ENCODE results near the gene PRIMA1.

PRIMA1 gene

GRCh38 chr14:93723001-93723400 lies 65.3 kb downstream of the PRIMA1 start:
- no peaks in the 10 kb centered on the region for H3K9me3 ChIP-seq (ENCODE audit: control insufficient read depth, low read length)
- TF ChIP-seq, protein P1, sequence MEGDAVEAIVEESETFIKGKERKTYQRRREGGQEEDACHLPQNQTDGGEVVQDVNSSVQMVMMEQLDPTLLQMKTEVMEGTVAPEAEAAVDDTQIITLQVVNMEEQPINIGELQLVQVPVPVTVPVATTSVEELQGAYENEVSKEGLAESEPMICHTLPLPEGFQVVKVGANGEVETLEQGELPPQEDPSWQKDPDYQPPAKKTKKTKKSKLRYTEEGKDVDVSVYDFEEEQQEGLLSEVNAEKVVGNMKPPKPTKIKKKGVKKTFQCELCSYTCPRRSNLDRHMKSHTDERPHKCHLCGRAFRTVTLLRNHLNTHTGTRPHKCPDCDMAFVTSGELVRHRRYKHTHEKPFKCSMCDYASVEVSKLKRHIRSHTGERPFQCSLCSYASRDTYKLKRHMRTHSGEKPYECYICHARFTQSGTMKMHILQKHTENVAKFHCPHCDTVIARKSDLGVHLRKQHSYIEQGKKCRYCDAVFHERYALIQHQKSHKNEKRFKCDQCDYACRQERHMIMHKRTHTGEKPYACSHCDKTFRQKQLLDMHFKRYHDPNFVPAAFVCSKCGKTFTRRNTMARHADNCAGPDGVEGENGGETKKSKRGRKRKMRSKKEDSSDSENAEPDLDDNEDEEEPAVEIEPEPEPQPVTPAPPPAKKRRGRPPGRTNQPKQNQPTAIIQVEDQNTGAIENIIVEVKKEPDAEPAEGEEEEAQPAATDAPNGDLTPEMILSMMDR (IDR thresholded peaks at IDR 0.05), result no peak

GRCh38 chr14:93720981-93721483 lies 67.3 kb downstream of the PRIMA1 start:
- Histone ChIP-seq H3K9me3 (ENCODE audit: control insufficient read depth, low read length) (no peaks in the 10 kb centered on the region), H3K9ac (no peak overlapping the region), H3K27ac (no peak overlapping the region), H2AFZ (no peak overlapping the region), H3K4me3 (ENCODE audit: low read depth, low read length) (no peak overlapping the region), H3K79me2 (no peaks in the 10 kb centered on the region), H3K4me1 (no peaks in the 10 kb centered on the region), H3K4me2 (ENCODE audit: low read length) (no peak overlapping the region), H3K36me3 (ENCODE audit: control insufficient read depth, insufficient read depth, low read length) (no peaks in the 10 kb centered on the region), H3K27me3 (ENCODE audit: control insufficient read depth, insufficient read depth, low read length) (no peaks in the 10 kb centered on the region)
- TF ChIP-seq, protein P1 (IDR thresholded peaks at IDR 0.05), result no peak

More at GRCh38 chr14:93723001-93723400, 65.3 kb downstream of the PRIMA1 start:
- no peaks in the 10 kb centered on the region for H3K36me3 ChIP-seq (ENCODE audit: control insufficient read depth, insufficient read depth, low read length)
- no peaks in the 10 kb centered on the region for H3K4me1 ChIP-seq
- no peaks in the 10 kb centered on the region for H3K27me3 ChIP-seq (ENCODE audit: control insufficient read depth, insufficient read depth, low read length)
- no peak overlapping the region for H3K9ac ChIP-seq
- H3K27ac ChIP-seq, result no peak overlapping the region
- H3K4me2 ChIP-seq (ENCODE audit: low read length), result no peak overlapping the region
- no peak overlapping the region for H3K4me3 ChIP-seq (ENCODE audit: low read depth, low read length)
- no peaks in the 10 kb centered on the region for H3K79me2 ChIP-seq
- H2AFZ ChIP-seq, result no peak overlapping the region

- Histone ChIP-seq H3K79me2 (no peaks in the 10 kb centered on the region), H3K27me3 (ENCODE audit: control insufficient read depth, insufficient read depth, low read length) (no peaks in the 10 kb centered on the region), H3K27ac (no peak overlapping the region), H3K4me1 (no peaks in the 10 kb centered on the region), H3K4me3 (ENCODE audit: low read depth, low read length) (no peak overlapping the region), H3K4me2 (ENCODE audit: low read length) (no peak overlapping the region), H3K36me3 (ENCODE audit: control insufficient read depth, insufficient read depth, low read length) (no peaks in the 10 kb centered on the region), H3K9me3 (ENCODE audit: control insufficient read depth, low read length) (no peaks in the 10 kb centered on the region), H3K9ac (no peak overlapping the region), H2AFZ (no peak overlapping the region)
- TF ChIP-seq, protein P1 (IDR thresholded peaks at IDR 0.05), result no peak
Measured at GRCh38 chr14:93720076-93720815, 68.0 kb downstream of the PRIMA1 start.

DNA sequence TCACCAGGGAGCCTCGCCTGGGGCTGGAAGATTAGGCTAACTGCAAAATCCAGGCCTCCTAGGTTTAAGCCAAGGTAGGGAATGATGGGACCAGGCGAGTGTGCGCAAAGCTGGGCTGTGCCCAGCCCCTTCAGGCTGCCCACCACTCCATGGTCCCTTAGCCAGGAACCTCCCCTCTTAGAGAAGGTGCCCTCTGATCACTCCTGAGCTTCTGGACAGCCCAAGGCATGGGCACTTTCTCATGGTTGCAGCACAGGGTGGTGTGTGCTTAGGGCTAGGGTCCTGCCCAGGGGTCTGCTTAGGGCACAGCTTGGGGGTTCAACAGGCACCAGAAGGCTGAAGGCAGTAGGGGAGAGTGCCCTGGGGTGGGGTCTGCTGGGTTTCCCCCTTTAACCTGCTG lies 69.0 kb downstream of the PRIMA1 start:
- H3K4me2 ChIP-seq (ENCODE audit: low read length), result no peak overlapping the region
- H3K27me3 ChIP-seq (ENCODE audit: control insufficient read depth, insufficient read depth, low read length), result no peaks in the 10 kb centered on the region
- no peak overlapping the region for H2AFZ ChIP-seq
- H3K4me3 ChIP-seq (ENCODE audit: low read depth, low read length), result no peak overlapping the region
- H3K4me1 ChIP-seq, result no peaks in the 10 kb centered on the region
- H3K79me2 ChIP-seq, result no peaks in the 10 kb centered on the region
- TF ChIP-seq, protein P1 (IDR thresholded peaks at IDR 0.05), result no peak
- no peak overlapping the region for H3K9ac ChIP-seq
- no peak overlapping the region for H3K27ac ChIP-seq
- no peaks in the 10 kb centered on the region for H3K36me3 ChIP-seq (ENCODE audit: control insufficient read depth, insufficient read depth, low read length)
- H3K9me3 ChIP-seq (ENCODE audit: control insufficient read depth, low read length), result no peaks in the 10 kb centered on the region
